IMR-90 (cell line): ENCODE measurements around the gene MYH11. TPM values are rescaled to one million over a fixed set of nuclear protein-coding genes. Genes with fewer than 3 reads are reported as not detected.

Experiments
- ATAC-seq: fragments of 200-7000 bp; cut with Tn5 transposase; 2 replicates; pipeline ENCODE4 v1.9.1; 2020; ENCODE audit warnings: low read depth, mild to moderate bottlenecking, moderate library complexity
- BruUV-seq: library from RNA; stranded (reverse); fragments of 400-500 nt; replicated peaks from 2 replicates; lab custom pipeline; 2021; lab: Mats Ljungman, UMichigan
- CTCF ChIA-PET: fragments of 300-600 bp; formaldehyde crosslinking; extraction: SDS; loops from one replicate; lab custom pipeline; 2021; ENCODE audit warnings: antibody characterized with exemption; lab: Yijun Ruan, JAX
- POLR2A ChIA-PET: fragments of 300-600 bp; sonication (Branson Sonifier 250); formaldehyde crosslinking; loops from one replicate; lab custom pipeline; 2022; ENCODE audit warnings: antibody characterized with exemption; ENCODE audit not compliant: unreplicated experiment; lab: Charles Lee
- DNase-seq: peaks from one replicate; pipeline ENCODE4 v3.0.0; 2013
- H2AFZ ChIP-seq: replicated peaks from 2 replicates; pipeline ENCODE3; 2013; ENCODE audit warnings: low read length, mild to moderate bottlenecking; ENCODE audit not compliant: poor library complexity
- H2AK5ac ChIP-seq: 2 replicates; pipeline ENCODE4 v1.6.1; 2013; ENCODE audit warnings: low read depth, low read length, inconsistent platforms
- H2AK9ac ChIP-seq: replicated peaks from 2 replicates; pipeline ENCODE3; 2013; ENCODE audit warnings: mild to moderate bottlenecking, low read depth, low read length, moderate library complexity; ENCODE audit not compliant: poor library complexity
- H2BK120ac ChIP-seq: 2 replicates; pipeline ENCODE4 v1.6.1; 2013; ENCODE audit warnings: low read depth, low read length, inconsistent platforms
- H2BK15ac ChIP-seq: 3 replicates; pipeline ENCODE4 v1.6.1; 2013; ENCODE audit warnings: low read depth, low read length, inconsistent platforms
- H2BK20ac ChIP-seq: 2 replicates; pipeline ENCODE4 v1.6.1; 2013; ENCODE audit warnings: low read depth, mild to moderate bottlenecking, inconsistent platforms, low read length, moderate library complexity
- H2BK5ac ChIP-seq: 2 replicates; pipeline ENCODE4 v1.6.1; 2013; ENCODE audit warnings: mild to moderate bottlenecking, low read depth, low read length, inconsistent platforms; ENCODE audit not compliant: poor library complexity, severe bottlenecking
- H3K14ac ChIP-seq: replicated peaks from 2 replicates; pipeline ENCODE4 v1.6.1; 2013; ENCODE audit warnings: low read depth, low read length, inconsistent platforms
- H3K18ac ChIP-seq: 2 replicates; pipeline ENCODE4 v1.6.1; 2013; ENCODE audit warnings: low read depth, low read length, control low read depth
- H3K23ac ChIP-seq: 2 replicates; pipeline ENCODE4 v1.6.1; 2013; ENCODE audit warnings: low read depth, low read length, inconsistent platforms
- H3K27ac ChIP-seq: 2 replicates; pipeline ENCODE4 v1.5.1; 2013; ENCODE audit warnings: mild to moderate bottlenecking, control low read depth, low read length; ENCODE audit not compliant: insufficient read depth
- H3K27me3 ChIP-seq: 2 replicates; pipeline ENCODE4 v1.6.1; 2013; ENCODE audit warnings: low read length; ENCODE audit not compliant: control insufficient read depth, insufficient read depth
- H3K36me3 ChIP-seq: 2 replicates; pipeline ENCODE4 v1.6.1; 2013; ENCODE audit warnings: low read length, mixed read lengths; ENCODE audit not compliant: control insufficient read depth, insufficient read depth
- H3K4ac ChIP-seq: 2 replicates; pipeline ENCODE4 v1.6.1; 2013; ENCODE audit warnings: low read depth, low read length, inconsistent platforms
- H3K4me1 ChIP-seq: 2 replicates; pipeline ENCODE4 v1.6.1; 2013; ENCODE audit warnings: low read length, mixed read lengths; ENCODE audit not compliant: control insufficient read depth, insufficient read depth
- H3K4me2 ChIP-seq: 2 replicates; pipeline ENCODE4 v1.6.1; 2013; ENCODE audit warnings: low read depth, mild to moderate bottlenecking, control low read depth, low read length, moderate library complexity
- H3K4me3 ChIP-seq: 2 replicates; pipeline ENCODE4 v1.5.1; 2013; ENCODE audit warnings: low read depth, mild to moderate bottlenecking, control low read depth, low read length, moderate library complexity; ENCODE audit not compliant: insufficient read depth
- H3K56ac ChIP-seq: 2 replicates; pipeline ENCODE4 v1.6.1; 2013; ENCODE audit warnings: low read length, inconsistent platforms; ENCODE audit not compliant: insufficient read depth; ENCODE audit errors: extremely low read depth
- H3K79me1 ChIP-seq, 2 experiments: 2 replicates each; pipeline ENCODE4 v1.6.1; 2013; ENCODE audit warnings: low read length in 2 of 2, inconsistent platforms in 1 of 2, low read depth in 1 of 2
- H3K9ac ChIP-seq: 2 replicates; pipeline ENCODE4 v1.6.1; 2013; ENCODE audit warnings: low read depth, low read length, control low read depth
- H3K9me1 ChIP-seq: 2 replicates; pipeline ENCODE4 v1.6.1; 2013; ENCODE audit warnings: low read length, inconsistent platforms; ENCODE audit not compliant: insufficient read depth
- H3K9me3 ChIP-seq: 2 replicates; pipeline ENCODE4 v1.6.1; 2013; ENCODE audit warnings: low read length; ENCODE audit not compliant: control insufficient read depth, insufficient read depth
- H4K20me1 ChIP-seq: 2 replicates; pipeline ENCODE4 v1.6.1; 2013; ENCODE audit warnings: low read length, inconsistent platforms; ENCODE audit not compliant: insufficient read depth
- H4K5ac ChIP-seq: 2 replicates; pipeline ENCODE4 v1.6.1; 2013; ENCODE audit warnings: mild to moderate bottlenecking, low read depth, low read length, control low read depth
- H4K8ac ChIP-seq, 2 experiments: 2 replicates each; pipeline ENCODE4 v1.6.1; 2013; ENCODE audit warnings: low read depth in 2 of 2, low read length in 2 of 2, control low read depth in 1 of 2, inconsistent platforms in 1 of 2
- H4K91ac ChIP-seq: 2 replicates; pipeline ENCODE4 v1.6.1; 2013; ENCODE audit warnings: low read depth, low read length, inconsistent platforms; ENCODE audit not compliant: insufficient read depth
- BHLHE40 ChIP-seq: fragments of 150-350 bp; IDR thresholded peaks from 2 replicates; pipeline ENCODE4 v1.6.1; 2016; ENCODE audit warnings: mild to moderate bottlenecking, low read depth, low read length
- CEBPB ChIP-seq: IDR thresholded peaks from 2 replicates; pipeline ENCODE4 v1.6.1; 2012; ENCODE audit warnings: low read depth, low read length, improper control_type of control experiment
- CHD1 ChIP-seq: IDR thresholded peaks from 2 replicates; pipeline ENCODE4 v1.6.1; 2012; ENCODE audit warnings: low read depth, low read length, improper control_type of control experiment
- CTCF ChIP-seq: conservative IDR thresholded peaks from 2 replicates; pipeline ENCODE4 v1.5.1; 2012; ENCODE audit warnings: mild to moderate bottlenecking, low read depth, low read length, improper control_type of control experiment
- ELK1 ChIP-seq: fragments of 150-350 bp; IDR thresholded peaks from 2 replicates; pipeline ENCODE4 v1.6.1; 2016; ENCODE audit warnings: low read depth, mild to moderate bottlenecking, low read length, moderate library complexity, borderline replicate concordance
- FOS ChIP-seq: fragments of 150-350 bp; IDR thresholded peaks from 2 replicates; pipeline ENCODE4 v1.6.1; 2016; ENCODE audit warnings: low read depth, low read length
- MAFK ChIP-seq: IDR thresholded peaks from 2 replicates; pipeline ENCODE4 v1.6.1; 2012; ENCODE audit warnings: low read depth, low read length, improper control_type of control experiment
- MAZ ChIP-seq: IDR thresholded peaks from 2 replicates; pipeline ENCODE4 v1.6.1; 2012; ENCODE audit warnings: low read depth, mild to moderate bottlenecking, low read length, improper control_type of control experiment, moderate library complexity, borderline replicate concordance
- MXI1 ChIP-seq: IDR thresholded peaks from 2 replicates; pipeline ENCODE4 v1.6.1; 2012; ENCODE audit warnings: low read depth, mild to moderate bottlenecking, low read length, moderate library complexity, borderline replicate concordance
- NFE2L2 ChIP-seq: fragments of 150-350 bp; IDR thresholded peaks from 2 replicates; pipeline ENCODE4 v1.6.1; 2016; ENCODE audit warnings: low read depth, mild to moderate bottlenecking, low read length
- POLR2A ChIP-seq: IDR thresholded peaks from 2 replicates; pipeline ENCODE4 v1.6.1; 2012; ENCODE audit warnings: mild to moderate bottlenecking, low read depth, low read length
- RAD21 ChIP-seq: IDR thresholded peaks from 2 replicates; pipeline ENCODE4 v1.6.1; 2012; ENCODE audit warnings: low read length, improper control_type of control experiment
- RCOR1 ChIP-seq: IDR thresholded peaks from 2 replicates; pipeline ENCODE4 v1.6.1; 2012; ENCODE audit warnings: mild to moderate bottlenecking, low read length, improper control_type of control experiment; ENCODE audit not compliant: insufficient replicate concordance
- RFX5 ChIP-seq: IDR thresholded peaks from 2 replicates; pipeline ENCODE4 v1.8.0; 2012; ENCODE audit warnings: low read depth, mild to moderate bottlenecking, low read length, moderate library complexity
- SMC3 ChIP-seq: fragments of 150-350 bp; IDR thresholded peaks from 2 replicates; pipeline ENCODE4 v1.6.1; 2016; ENCODE audit warnings: low read depth, mild to moderate bottlenecking, antibody characterized with exemption, low read length, moderate library complexity
- USF2 ChIP-seq: fragments of 150-350 bp; IDR thresholded peaks from 2 replicates; pipeline ENCODE4 v1.6.1; 2017; ENCODE audit warnings: mild to moderate bottlenecking, antibody characterized with exemption, low read length, low read depth
- WGBS, 2 experiments: methylation state at CpG; one replicate each; pipeline versions ENCODE4 v1.1.5 to v1.1.7; 2013; ENCODE audit warnings: missing lambda C conversion rate in 2 of 2; ENCODE audit not compliant: insufficient read length in 1 of 2; ENCODE audit errors: extremely low coverage in 2 of 2; 5-methylcytosine and 5-hydroxymethylcytosine counted together
- dilution Hi-C: fragments of 300-500 bp; cut with HindIII; formaldehyde crosslinking; loops from one replicate; pipeline ENCODE4 v1.14.3; 2018; ENCODE audit warnings: low sequenced_read_pairs; ENCODE audit not compliant: unreplicated experiment
- in situ Hi-C: fragments of 300-500 bp; cut with MboI; formaldehyde crosslinking; loops from 3 replicates; pipeline ENCODE4 v1.14.3; 2019; ENCODE audit warnings: low sequenced_read_pairs, inconsistent platforms, mixed read lengths
- intact Hi-C: fragments of 100-400 bp; cut with micrococcal nuclease; formaldehyde crosslinking; loops from 2 replicates; pipeline ENCODE4 v1.10.0; 2022
- polyA plus RNA-seq, 3 experiments: library from polyadenylated mRNA; depleted of rRNA; stranded (reverse); fragments of >200 nt; gene quantifications; 2 replicates each; pipeline ENCODE4 v1.2.3, GENCODE V29; 2012; ENCODE audit warnings: low replicate concordance in 1 of 3
- total RNA-seq: library from RNA; depleted of rRNA; stranded (reverse); fragments of >200 nt; gene quantifications from 2 replicates; pipeline ENCODE4 v1.2.3, GENCODE V29; 2012

MYH11 gene
- total and polyA plus RNA-seq, 2 of the 4 experiments (the other 2 are of a cell fraction): under 0.01 to 0.12 TPM

GRCh38 chr16:15764112-15764511 is 92.7 kb downstream of the MYH11 start:
- in situ Hi-C loops: loop anchor here (10.0 kb wide), 1 partner anchor 431 kb away; no protein-coding TSS in a partner anchor
- H2BK20ac ChIP-seq: no peak overlapping the region

More at GRCh38 chr16:15764112-15764511, 92.7 kb downstream of the MYH11 start:
- H2AK9ac ChIP-seq: no peak overlapping the region
- no CpG with 5 or more reads among the region's 2 CpGs for WGBS, 2 experiments
- no peak overlapping the region for H3K18ac ChIP-seq
- TF ChIP-seq SMC3 (no peak), MAFK (no peak), CTCF (no peak), CHD1 (no peak), ELK1 (no peak), CEBPB (no peak), BHLHE40 (no peak), RAD21 (no peak), NFE2L2 (no peak), FOS (no peak), RCOR1 (no peak), RFX5 (no peak), MAZ (no peak), POLR2A (no peak), USF2 (no peak), MXI1 (no peak)
- H3K4ac ChIP-seq: no peak overlapping the region
- ATAC-seq: no peak
- H2AFZ ChIP-seq: no peak overlapping the region
- dilution Hi-C loops (no loop called here), intact Hi-C loops (no loop called here)
- peaks cover 8% of the 10 kb centered on the region for H3K27me3 ChIP-seq
- ChIA-PET POLR2A (no interaction called here), CTCF (interaction anchor here (0.7 kb wide), 1 partner anchor 57 kb away, joined by 3 read pairs; no protein-coding TSS in a partner anchor)
- H4K5ac ChIP-seq: no peak overlapping the region
- H3K23ac ChIP-seq: no peak overlapping the region
- H2AK5ac ChIP-seq: no peak overlapping the region
- no peak overlapping the region for H3K4me2 ChIP-seq
- no peaks in the 10 kb centered on the region for H3K9me3 ChIP-seq
- no peak overlapping the region for H2BK5ac ChIP-seq
- BruUV-seq: no TSS peak
- H3K56ac ChIP-seq: no peak overlapping the region
- no peaks in the 10 kb centered on the region for H4K20me1 ChIP-seq
- DNase-seq: no peak
- H3K36me3 ChIP-seq: no peaks in the 10 kb centered on the region
- no peak overlapping the region for H2BK120ac ChIP-seq
- H3K79me1 ChIP-seq: no peaks in the 10 kb centered on the region
- H3K4me1 ChIP-seq: peaks cover 3% of the 10 kb centered on the region
- H4K91ac ChIP-seq: no peak overlapping the region
- no peak overlapping the region for H3K9ac ChIP-seq
- no peak overlapping the region for H4K8ac ChIP-seq
- H2BK15ac ChIP-seq: no peak overlapping the region
- H3K27ac ChIP-seq: no peak overlapping the region
- no peak overlapping the region for H3K14ac ChIP-seq
- no peak overlapping the region for H3K4me3 ChIP-seq
- no peaks in the 10 kb centered on the region; the same call in 1 of the 2 replicates for H3K9me1 ChIP-seq
